Measurements from ENCODE around the gene ATAD3B. TPM values are rescaled to one million over a fixed set of nuclear protein-coding genes. Genes with fewer than 3 reads are reported as not detected.

Gene ATAD3B
- total and polyA plus RNA-seq, 2 of the 13 experiments (the other 11 are each of a cell fraction or from before 2014, with no cell fraction given): 9.6 to 31.1 TPM

DNA sequence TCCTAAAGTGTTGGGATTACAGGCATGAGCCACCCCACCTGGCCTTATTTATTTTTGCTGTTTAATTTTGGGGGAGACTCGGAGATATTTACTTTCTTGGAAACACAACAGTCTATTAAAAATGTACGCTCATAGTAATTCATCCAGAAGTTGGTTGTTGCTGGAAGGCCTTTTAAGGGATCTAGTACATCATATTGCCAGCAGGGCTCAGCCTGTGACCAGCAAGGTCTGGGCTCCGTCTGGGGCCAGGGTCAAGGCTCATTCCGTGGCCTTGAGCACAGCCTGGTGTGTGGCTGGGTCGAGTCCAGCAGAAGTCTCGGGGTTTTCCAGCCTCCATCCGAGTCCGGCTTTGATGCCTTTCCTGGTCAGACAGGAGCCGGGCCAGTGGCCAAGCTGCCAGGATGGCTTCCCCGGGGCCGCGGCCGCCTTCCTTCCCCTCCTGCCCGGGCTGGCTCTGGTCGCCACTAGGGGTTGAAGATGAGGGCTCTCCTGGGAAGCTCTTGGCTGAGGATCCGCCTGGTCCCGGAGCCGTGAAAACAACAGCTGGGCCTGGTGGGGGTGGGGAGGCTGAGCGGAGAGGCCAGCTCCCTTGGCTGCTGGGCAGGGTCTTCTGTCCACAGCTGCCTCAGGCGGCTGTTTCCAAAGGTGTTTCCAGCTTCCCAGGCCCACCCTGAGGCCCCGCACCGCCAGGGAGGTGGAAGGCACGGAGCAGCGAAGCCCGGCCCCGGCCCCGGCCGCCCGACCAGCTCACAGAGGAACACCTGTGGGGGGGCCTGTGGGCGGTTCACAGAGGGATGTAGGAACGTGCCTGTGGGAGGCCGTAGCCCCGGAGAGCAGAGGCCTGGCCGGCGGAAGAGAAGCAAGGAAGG, 41.2 kb upstream of the ATAD3B start (continued):
- TF ChIP-seq, protein P1, sequence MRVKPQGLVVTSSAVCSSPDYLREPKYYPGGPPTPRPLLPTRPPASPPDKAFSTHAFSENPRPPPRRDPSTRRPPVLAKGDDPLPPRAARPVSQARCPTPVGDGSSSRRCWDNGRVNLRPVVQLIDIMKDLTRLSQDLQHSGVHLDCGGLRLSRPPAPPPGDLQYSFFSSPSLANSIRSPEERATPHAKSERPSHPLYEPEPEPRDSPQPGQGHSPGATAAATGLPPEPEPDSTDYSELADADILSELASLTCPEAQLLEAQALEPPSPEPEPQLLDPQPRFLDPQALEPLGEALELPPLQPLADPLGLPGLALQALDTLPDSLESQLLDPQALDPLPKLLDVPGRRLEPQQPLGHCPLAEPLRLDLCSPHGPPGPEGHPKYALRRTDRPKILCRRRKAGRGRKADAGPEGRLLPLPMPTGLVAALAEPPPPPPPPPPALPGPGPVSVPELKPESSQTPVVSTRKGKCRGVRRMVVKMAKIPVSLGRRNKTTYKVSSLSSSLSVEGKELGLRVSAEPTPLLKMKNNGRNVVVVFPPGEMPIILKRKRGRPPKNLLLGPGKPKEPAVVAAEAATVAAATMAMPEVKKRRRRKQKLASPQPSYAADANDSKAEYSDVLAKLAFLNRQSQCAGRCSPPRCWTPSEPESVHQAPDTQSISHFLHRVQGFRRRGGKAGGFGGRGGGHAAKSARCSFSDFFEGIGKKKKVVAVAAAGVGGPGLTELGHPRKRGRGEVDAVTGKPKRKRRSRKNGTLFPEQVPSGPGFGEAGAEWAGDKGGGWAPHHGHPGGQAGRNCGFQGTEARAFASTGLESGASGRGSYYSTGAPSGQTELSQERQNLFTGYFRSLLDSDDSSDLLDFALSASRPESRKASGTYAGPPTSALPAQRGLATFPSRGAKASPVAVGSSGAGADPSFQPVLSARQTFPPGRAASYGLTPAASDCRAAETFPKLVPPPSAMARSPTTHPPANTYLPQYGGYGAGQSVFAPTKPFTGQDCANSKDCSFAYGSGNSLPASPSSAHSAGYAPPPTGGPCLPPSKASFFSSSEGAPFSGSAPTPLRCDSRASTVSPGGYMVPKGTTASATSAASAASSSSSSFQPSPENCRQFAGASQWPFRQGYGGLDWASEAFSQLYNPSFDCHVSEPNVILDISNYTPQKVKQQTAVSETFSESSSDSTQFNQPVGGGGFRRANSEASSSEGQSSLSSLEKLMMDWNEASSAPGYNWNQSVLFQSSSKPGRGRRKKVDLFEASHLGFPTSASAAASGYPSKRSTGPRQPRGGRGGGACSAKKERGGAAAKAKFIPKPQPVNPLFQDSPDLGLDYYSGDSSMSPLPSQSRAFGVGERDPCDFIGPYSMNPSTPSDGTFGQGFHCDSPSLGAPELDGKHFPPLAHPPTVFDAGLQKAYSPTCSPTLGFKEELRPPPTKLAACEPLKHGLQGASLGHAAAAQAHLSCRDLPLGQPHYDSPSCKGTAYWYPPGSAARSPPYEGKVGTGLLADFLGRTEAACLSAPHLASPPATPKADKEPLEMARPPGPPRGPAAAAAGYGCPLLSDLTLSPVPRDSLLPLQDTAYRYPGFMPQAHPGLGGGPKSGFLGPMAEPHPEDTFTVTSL (CRISPR knock-in tag; IDR thresholded peaks at IDR 0.05; ENCODE audit: borderline replicate concordance): peak; percentile 40; the same call in 1 of the 2 replicates
- no peak for TF ChIP-seq ZNF274 (CRISPR knock-in tag; IDR thresholded peaks at IDR 0.05)
- TF ChIP-seq, protein P2, sequence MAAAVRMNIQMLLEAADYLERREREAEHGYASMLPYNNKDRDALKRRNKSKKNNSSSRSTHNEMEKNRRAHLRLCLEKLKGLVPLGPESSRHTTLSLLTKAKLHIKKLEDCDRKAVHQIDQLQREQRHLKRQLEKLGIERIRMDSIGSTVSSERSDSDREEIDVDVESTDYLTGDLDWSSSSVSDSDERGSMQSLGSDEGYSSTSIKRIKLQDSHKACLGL (CRISPR knock-in tag; IDR thresholded peaks at IDR 0.05): peak; percentile 33; the same call in 1 of the 2 replicates
- no peak for TF ChIP-seq MEF2D (CRISPR knock-in tag; IDR thresholded peaks at IDR 0.05)
- TF ChIP-seq SMC3 (IDR thresholded peaks at IDR 0.05; ENCODE audit: low read length): no peak
- TF ChIP-seq, protein P3, sequence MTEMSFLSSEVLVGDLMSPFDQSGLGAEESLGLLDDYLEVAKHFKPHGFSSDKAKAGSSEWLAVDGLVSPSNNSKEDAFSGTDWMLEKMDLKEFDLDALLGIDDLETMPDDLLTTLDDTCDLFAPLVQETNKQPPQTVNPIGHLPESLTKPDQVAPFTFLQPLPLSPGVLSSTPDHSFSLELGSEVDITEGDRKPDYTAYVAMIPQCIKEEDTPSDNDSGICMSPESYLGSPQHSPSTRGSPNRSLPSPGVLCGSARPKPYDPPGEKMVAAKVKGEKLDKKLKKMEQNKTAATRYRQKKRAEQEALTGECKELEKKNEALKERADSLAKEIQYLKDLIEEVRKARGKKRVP (CRISPR knock-in tag; IDR thresholded peaks at IDR 0.05): no peak
- TF ChIP-seq MIXL1 (CRISPR knock-in tag; IDR thresholded peaks at IDR 0.05): no peak
- no peak for TF ChIP-seq ZNF7 (CRISPR knock-in tag; IDR thresholded peaks at IDR 0.05)
- TF ChIP-seq ZC3H13 (CRISPR knock-in tag; IDR thresholded peaks at IDR 0.05): peak; percentile 79
- TF ChIP-seq, protein P4, sequence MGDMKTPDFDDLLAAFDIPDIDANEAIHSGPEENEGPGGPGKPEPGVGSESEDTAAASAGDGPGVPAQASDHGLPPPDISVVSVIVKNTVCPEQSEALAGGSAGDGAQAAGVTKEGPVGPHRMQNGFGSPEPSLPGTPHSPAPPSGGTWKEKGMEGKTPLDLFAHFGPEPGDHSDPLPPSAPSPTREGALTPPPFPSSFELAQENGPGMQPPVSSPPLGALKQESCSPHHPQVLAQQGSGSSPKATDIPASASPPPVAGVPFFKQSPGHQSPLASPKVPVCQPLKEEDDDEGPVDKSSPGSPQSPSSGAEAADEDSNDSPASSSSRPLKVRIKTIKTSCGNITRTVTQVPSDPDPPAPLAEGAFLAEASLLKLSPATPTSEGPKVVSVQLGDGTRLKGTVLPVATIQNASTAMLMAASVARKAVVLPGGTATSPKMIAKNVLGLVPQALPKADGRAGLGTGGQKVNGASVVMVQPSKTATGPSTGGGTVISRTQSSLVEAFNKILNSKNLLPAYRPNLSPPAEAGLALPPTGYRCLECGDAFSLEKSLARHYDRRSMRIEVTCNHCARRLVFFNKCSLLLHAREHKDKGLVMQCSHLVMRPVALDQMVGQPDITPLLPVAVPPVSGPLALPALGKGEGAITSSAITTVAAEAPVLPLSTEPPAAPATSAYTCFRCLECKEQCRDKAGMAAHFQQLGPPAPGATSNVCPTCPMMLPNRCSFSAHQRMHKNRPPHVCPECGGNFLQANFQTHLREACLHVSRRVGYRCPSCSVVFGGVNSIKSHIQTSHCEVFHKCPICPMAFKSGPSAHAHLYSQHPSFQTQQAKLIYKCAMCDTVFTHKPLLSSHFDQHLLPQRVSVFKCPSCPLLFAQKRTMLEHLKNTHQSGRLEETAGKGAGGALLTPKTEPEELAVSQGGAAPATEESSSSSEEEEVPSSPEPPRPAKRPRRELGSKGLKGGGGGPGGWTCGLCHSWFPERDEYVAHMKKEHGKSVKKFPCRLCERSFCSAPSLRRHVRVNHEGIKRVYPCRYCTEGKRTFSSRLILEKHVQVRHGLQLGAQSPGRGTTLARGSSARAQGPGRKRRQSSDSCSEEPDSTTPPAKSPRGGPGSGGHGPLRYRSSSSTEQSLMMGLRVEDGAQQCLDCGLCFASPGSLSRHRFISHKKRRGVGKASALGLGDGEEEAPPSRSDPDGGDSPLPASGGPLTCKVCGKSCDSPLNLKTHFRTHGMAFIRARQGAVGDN (CRISPR knock-in tag; IDR thresholded peaks at IDR 0.05): peak; percentile 74
- TF ChIP-seq, protein P5, sequence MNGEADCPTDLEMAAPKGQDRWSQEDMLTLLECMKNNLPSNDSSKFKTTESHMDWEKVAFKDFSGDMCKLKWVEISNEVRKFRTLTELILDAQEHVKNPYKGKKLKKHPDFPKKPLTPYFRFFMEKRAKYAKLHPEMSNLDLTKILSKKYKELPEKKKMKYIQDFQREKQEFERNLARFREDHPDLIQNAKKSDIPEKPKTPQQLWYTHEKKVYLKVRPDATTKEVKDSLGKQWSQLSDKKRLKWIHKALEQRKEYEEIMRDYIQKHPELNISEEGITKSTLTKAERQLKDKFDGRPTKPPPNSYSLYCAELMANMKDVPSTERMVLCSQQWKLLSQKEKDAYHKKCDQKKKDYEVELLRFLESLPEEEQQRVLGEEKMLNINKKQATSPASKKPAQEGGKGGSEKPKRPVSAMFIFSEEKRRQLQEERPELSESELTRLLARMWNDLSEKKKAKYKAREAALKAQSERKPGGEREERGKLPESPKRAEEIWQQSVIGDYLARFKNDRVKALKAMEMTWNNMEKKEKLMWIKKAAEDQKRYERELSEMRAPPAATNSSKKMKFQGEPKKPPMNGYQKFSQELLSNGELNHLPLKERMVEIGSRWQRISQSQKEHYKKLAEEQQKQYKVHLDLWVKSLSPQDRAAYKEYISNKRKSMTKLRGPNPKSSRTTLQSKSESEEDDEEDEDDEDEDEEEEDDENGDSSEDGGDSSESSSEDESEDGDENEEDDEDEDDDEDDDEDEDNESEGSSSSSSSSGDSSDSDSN (CRISPR knock-in tag; IDR thresholded peaks at IDR 0.05): peak; percentile 94
- 0 out of 2 replicates have a peak, but pooled peaks have one; percentile 59 for TF ChIP-seq ZNF543 (CRISPR knock-in tag; IDR thresholded peaks at IDR 0.05)
- TF ChIP-seq AGO1 (IDR thresholded peaks at IDR 0.05; ENCODE audit: low read depth, low read length, poor library complexity, severe bottlenecking): peak; percentile 100
